ENCODE data around the gene EPGN.

EPGN gene

DNA sequence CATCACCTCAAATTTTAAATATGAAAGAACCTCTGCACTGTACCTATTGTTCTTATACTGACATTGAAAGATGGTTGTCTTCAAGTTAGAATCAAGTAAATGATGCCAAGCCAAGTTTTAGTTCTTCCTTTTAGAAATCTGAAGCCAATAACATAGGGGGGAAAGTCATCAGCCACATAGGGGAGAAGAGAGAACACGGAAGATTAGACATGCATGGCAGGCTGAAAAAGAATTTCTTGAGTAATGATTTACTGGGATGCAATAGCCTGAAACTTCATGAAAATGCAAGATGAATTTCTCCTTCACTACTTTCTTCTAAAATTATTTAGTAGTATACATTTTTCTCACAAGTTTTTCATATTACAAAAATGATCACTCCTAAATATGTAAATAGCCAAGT is 13.6 kb upstream of the EPGN start:
- CTCF ChIA-PET = interaction anchor here (1.2 kb wide), 1 partner anchor 9 kb away, joined by 3 read pairs; no protein-coding TSS in a partner anchor
- POLR2A ChIA-PET = no interaction called here
- DNase-seq (ENCODE audit: extremely low spot score) = no peak

DNA sequence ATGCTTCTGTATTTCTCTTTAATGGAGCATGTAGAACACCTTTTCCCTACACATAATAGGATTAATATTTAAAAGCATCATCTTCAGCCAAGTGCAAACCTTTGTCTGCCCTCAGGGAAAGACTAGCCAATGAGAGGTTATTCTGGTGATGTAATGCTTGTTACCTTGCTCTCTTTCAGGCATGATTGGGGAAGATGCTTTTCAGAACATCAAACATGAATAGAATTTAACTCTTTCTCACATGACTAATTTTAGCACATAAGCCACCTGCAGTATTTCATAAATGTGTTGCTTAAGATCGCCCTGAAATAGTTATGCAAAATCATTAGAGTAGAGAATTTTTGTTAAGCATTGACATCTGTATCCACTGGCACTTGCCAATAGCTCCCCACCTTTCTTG is 10.7 kb upstream of the EPGN start:
- TF ChIP-seq, protein P1, sequence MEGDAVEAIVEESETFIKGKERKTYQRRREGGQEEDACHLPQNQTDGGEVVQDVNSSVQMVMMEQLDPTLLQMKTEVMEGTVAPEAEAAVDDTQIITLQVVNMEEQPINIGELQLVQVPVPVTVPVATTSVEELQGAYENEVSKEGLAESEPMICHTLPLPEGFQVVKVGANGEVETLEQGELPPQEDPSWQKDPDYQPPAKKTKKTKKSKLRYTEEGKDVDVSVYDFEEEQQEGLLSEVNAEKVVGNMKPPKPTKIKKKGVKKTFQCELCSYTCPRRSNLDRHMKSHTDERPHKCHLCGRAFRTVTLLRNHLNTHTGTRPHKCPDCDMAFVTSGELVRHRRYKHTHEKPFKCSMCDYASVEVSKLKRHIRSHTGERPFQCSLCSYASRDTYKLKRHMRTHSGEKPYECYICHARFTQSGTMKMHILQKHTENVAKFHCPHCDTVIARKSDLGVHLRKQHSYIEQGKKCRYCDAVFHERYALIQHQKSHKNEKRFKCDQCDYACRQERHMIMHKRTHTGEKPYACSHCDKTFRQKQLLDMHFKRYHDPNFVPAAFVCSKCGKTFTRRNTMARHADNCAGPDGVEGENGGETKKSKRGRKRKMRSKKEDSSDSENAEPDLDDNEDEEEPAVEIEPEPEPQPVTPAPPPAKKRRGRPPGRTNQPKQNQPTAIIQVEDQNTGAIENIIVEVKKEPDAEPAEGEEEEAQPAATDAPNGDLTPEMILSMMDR (IDR thresholded peaks at IDR 0.05; ENCODE audit: control extremely low read depth, extremely low read depth, low read depth, missing control alignments) = no peak
- CTCF ChIA-PET = interaction anchor here (0.8 to 1.4 kb wide), 3 partner anchors 9 to 69 kb away, joined by 3 to 5 read pairs (median 3); no protein-coding TSS in a partner anchor
- POLR2A ChIA-PET = interaction anchor here (0.6 kb wide), 1 partner anchor 1380 kb away, joined by 3 read pairs; no protein-coding TSS in a partner anchor
- no peak for DNase-seq (ENCODE audit: extremely low spot score)

More for the DNA sequence above, 13.6 kb upstream of the EPGN start:
- TF ChIP-seq, protein P1 (IDR thresholded peaks at IDR 0.05; ENCODE audit: control extremely low read depth, extremely low read depth, low read depth, missing control alignments) = no peak

DNA sequence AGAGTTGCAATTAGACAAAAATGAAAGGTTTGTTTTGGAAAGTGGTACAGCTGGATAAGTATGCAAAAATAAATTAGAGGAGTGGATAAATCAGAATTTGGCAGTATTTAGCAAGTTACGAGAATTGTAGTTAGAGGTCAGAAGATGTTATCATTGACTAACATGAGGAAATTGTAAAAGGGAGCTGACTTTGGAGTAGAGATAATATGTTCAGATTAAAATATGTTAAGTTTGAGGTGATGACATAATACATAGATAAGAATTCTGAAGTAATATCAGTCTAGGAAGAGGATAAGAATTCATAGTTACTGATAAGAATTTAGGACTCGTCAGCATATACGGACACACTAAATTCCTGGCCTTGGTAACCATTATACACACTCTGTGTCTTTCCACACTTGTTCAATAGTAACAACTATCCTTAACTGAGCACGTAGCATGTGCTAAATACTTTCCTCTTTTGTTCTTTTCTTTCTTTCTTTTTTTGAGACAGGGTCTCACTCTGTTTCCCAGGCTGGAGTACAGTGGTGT is 4.1 kb upstream of the EPGN start:
- no peak for DNase-seq (ENCODE audit: extremely low spot score)
- ChIA-PET POLR2A (no interaction called here), CTCF (interaction anchor here (0.9 to 1.7 kb wide), 5 partner anchors 9 to 115 kb away, joined by 3 to 5 read pairs (median 3); no protein-coding TSS in a partner anchor)
- TF ChIP-seq, protein P1 (IDR thresholded peaks at IDR 0.05; ENCODE audit: control extremely low read depth, extremely low read depth, low read depth, missing control alignments) = no peak

DNA sequence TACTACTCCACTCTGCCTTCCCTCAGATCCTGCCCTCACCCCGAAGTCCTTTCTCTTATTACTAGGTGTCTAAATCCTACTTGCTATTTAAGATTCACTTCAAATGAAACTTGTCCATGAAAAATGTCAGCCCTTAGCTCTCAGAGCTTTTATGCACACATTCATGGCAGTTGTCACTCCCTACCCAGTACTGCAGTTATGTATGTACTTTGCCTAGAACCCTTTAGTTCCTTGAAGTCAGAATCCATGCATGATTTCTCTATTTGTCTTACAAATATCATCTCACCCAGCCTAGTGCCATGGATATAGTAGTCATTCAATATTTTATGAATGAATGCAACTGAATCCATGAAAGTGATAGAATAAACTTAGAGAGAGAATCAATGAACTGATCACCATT is 3.3 kb upstream of the EPGN start:
- ChIA-PET POLR2A (no interaction called here), CTCF (interaction anchor here (2.1 kb wide), 1 partner anchor 77 kb away, joined by 7 read pairs; no protein-coding TSS in a partner anchor)
- DNase-seq (ENCODE audit: extremely low spot score) = no peak
- TF ChIP-seq, protein P1 (IDR thresholded peaks at IDR 0.05; ENCODE audit: control extremely low read depth, extremely low read depth, low read depth, missing control alignments) = no peak

DNA sequence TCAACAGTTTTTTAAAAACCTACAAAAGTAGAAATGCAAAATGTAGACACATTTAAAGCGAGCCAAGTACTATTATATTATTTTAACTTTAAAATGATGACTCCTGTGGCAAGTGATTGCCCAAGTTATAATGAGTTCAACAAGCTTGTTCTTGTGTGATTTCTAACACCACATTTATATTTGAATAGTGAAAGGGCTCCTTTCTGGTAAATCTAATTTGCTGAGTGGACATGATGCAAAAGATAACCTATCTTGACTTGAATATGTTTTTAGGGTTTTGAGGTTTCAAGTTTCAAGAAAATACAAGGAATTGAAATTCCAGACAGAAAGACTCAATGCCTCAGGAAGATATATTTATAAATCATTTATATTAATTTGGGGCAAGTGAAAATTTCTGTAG is 1.1 kb upstream of the EPGN start:
- ChIA-PET POLR2A (no interaction called here), CTCF (interaction anchor here (1.7 to 4.3 kb wide), 2 partner anchors 13 to 118 kb away, joined by 4 to 17 read pairs; no protein-coding TSS in a partner anchor)
- TF ChIP-seq, protein P1 (IDR thresholded peaks at IDR 0.05; ENCODE audit: control extremely low read depth, extremely low read depth, low read depth, missing control alignments) = no peak
- no peak for DNase-seq (ENCODE audit: extremely low spot score)

DNA sequence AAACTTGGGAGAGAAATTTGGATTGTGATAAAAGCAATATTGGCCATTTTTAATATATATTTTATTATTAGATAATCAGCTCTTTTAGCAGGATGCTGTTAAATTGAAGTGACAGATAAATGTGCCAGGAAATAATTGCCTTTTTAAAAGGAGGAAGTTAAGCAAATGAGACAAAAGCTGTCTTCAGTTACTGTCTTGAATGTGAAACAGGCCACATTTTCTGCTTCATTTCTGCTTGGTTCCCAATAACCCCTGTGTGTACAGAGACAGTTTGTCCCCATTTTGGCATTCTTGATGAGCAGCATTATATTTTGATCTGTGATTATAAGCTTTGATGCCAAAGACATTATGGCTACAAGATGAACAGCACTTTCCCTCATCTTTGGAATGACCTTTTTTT is 953 bp downstream of the EPGN start:
- TF ChIP-seq, protein P1 (IDR thresholded peaks at IDR 0.05; ENCODE audit: control extremely low read depth, extremely low read depth, low read depth, missing control alignments) = no peak
- ChIA-PET CTCF (interaction anchor here (1.2 to 4.3 kb wide), 5 partner anchors 11 to 139 kb away, joined by 3 to 17 read pairs (median 4); no protein-coding TSS in a partner anchor), POLR2A (no interaction called here)
- no peak for DNase-seq (ENCODE audit: extremely low spot score)

All from GM10248 (cell line).